ENCODE data around the gene HCFC1R1.

GRCh38 chr16:2999929-3000328 lies 23.8 kb downstream of the HCFC1R1 start:
- TF ChIP-seq CTCF (IDR thresholded peaks at IDR 0.05) (no peak), POLR2A (IDR thresholded peaks at IDR 0.05) (no peak)

Measured in adrenal gland (tissue), 5 donors.